22Rv1 (cell line): Measurements from ENCODE around the gene PDZRN4.
"Not testable (repeated sequence)": the region's sequence is repeated elsewhere in the genome, so short reads cannot be mapped to it uniquely, and the experiment has no call there.

ENCODE experiments used
- H3K27ac ChIP-seq: fragments of 450-650 bp; 2 replicates; pipeline ENCODE4 v1.5.1; 2017
- CTCF ChIP-seq: fragments of 450-650 bp; IDR thresholded peaks from 2 replicates; pipeline ENCODE4 v1.5.1; 2017; ENCODE audit warnings: mild to moderate bottlenecking
- ZFX ChIP-seq: fragments of 450-650 bp; IDR thresholded peaks from 2 replicates; pipeline ENCODE4 v1.6.1; 2017; ENCODE audit warnings: antibody characterized with exemption, borderline replicate concordance

PDZRN4 gene

DNA sequence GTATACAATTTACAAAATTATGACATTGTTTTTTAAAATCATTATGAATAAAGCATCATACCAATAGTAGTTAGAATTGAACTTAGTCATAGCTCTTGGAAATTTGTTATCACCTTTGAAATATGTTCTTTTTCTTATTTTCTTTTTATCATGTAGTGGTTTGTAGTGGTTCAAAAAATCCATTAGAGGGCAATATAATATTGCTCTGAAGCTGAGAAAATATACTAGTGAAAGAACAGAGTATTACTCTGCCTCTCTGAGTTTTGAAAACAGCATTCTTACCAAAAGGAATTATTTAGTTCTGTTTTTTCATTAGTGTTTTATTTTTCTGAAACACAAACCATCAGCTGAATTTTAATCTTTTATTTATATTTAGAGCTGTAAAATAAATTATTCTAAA, 76.2 kb downstream of the PDZRN4 start:
- H3K27ac ChIP-seq, result no peak overlapping the region
- TF ChIP-seq CTCF (peak; percentile 74), ZFX (no peak)

DNA sequence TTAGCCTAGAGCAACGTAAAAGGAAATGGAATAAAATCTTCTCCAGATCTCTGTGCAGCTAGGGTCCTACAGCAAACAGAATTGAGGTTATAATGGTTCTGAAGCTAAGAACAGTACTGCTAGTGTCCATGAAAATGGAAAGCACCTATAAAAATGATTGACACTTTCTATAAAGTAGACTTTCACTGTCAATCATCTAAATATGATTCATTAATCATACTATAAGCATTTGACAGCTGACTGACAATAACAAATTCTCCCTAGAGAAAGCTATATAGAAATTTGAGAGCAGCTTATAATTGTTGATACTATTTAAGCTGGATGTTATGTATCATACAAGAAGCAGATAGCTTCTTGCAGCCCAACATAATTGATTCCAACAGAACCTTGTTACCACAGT, 80.9 kb downstream of the PDZRN4 start:
- no peak overlapping the region for H3K27ac ChIP-seq
- TF ChIP-seq ZFX (no peak), CTCF (no peak)

- TF ChIP-seq CTCF, result no peak
- no peak for TF ChIP-seq ZFX
- H3K27ac ChIP-seq, result no peak overlapping the region
These were observed 83.4 kb downstream of the PDZRN4 start for GRCh38 chr12:41271489-41271888.

GRCh38 chr12:41274643-41275042, 86.5 kb downstream of the PDZRN4 start:
- no peak overlapping the region for H3K27ac ChIP-seq
- TF ChIP-seq ZFX (no peak), CTCF (no peak)

DNA sequence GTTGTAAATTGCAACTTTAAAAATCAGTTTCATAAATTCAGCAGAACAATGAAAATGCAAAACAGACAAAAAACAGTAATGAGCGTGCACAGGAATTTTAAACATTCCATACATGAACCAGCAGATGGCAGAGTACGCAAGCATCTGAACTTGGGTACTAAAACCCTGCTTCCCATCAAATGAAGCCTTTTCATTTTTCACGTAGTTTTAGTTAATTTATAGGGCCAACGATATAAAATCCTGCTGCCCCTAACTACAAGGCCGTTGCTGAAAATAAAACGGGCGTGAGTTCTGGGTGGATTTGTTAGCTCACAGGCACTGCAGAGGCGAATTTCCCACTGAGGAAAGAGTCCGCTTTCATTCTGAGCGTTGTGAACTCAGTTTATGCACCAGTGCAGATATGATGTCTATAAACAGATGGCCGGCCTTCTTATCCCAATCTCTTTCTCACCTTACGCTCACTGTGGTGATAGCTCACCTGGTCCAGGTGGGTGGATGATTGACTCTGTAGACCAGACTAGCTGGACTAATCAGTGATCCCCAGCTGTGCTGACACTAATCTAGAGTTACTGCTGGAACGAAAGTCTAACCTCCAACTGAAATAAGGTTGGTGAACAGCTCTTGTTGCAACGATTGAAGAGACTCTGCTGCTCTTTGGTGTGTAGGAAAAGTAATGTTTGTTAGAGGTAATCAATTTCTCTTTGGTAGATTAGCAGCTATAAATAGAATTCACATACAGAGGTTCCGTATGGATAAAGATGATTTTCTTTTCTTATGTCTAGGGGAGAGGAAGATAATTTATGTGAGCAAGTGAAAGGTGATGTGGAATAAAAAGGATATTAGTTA, 89.2 kb downstream of the PDZRN4 start:
- H3K27ac ChIP-seq, result no peak overlapping the region
- peak; percentile 90 for TF ChIP-seq CTCF
- TF ChIP-seq ZFX, result no peak

GRCh38 chr12:41277946-41278267, 89.8 kb downstream of the PDZRN4 start:
- TF ChIP-seq CTCF (no peak), ZFX (no peak)
- H3K27ac ChIP-seq, result no peak overlapping the region

DNA sequence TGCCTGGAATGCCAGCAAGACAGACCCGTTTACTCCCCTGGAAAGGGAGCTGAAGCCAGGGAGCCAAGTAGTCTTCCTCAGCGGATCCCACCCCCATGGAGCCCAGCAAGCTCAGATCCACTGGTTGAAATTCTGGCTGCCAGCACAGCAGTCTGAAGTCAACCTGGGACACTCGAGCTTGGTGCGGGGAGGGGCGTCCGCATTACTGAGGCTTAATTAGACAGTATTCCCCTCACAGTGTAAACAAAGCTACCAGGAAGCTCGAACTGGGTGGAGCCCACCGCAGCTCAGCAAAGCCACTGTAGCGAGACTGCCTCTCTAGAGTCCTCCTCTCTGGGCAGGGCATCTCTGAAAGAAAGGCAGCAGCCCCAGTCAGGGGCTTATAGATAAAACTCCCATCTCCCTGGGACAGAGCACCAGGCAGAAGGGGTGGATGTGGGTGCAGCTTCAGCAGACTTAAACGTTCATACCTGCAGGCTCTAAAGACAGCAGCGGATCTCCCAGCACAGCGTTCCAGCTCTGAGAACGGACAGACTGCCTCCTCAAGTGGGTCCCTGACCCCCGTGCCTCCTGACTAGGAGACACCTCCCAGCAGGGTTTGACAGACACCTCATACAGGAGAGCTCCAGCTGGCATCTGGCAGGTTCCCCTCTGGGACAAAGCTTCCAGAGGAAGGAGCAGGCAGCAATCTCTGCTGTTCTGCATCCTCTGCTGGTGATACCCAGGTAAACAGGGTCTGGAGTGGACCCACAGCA, 92.4 kb downstream of the PDZRN4 start:
- not testable (repeated sequence) for H3K27ac ChIP-seq

- not testable (repeated sequence) for H3K27ac ChIP-seq
These were observed 97.3 kb downstream of the PDZRN4 start for GRCh38 chr12:41285470-41285869.
